Fibroblast of the aortic adventitia (primary cell): ENCODE measurements around the gene MCM5. TPM values are rescaled to one million over a fixed set of nuclear protein-coding genes. Genes with fewer than 3 reads are reported as not detected.
"Not testable (repeated sequence)": the region's sequence is repeated elsewhere in the genome, so short reads cannot be mapped to it uniquely, and the experiment has no call there.

Experiments
- DNase-seq: peaks from one replicate; pipeline ENCODE4 v3.0.0-alpha.2; 2010; ENCODE audit warnings: low read depth
- H3K4me3 ChIP-seq: 2 replicates; pipeline ENCODE4 v1.5.1; 2011; ENCODE audit warnings: low read depth, mild to moderate bottlenecking, control low read depth, low read length, moderate library complexity
- total RNA-seq: library from RNA; depleted of rRNA; stranded (reverse); fragments of >200 nt; gene quantifications from 2 replicates; pipeline ENCODE4 v1.2.3, GENCODE V29; 2012; ENCODE audit warnings: low replicate concordance
- TF ChIP-seq, protein P1 (sequence below): IDR thresholded peaks from 2 replicates; pipeline ENCODE4 v1.5.1; 2011; ENCODE audit warnings: mild to moderate bottlenecking, low read length, control low read depth, inconsistent platforms; ENCODE audit not compliant: insufficient read depth

MCM5 gene
- total RNA-seq, 1 donor: 76.9 TPM

DNA sequence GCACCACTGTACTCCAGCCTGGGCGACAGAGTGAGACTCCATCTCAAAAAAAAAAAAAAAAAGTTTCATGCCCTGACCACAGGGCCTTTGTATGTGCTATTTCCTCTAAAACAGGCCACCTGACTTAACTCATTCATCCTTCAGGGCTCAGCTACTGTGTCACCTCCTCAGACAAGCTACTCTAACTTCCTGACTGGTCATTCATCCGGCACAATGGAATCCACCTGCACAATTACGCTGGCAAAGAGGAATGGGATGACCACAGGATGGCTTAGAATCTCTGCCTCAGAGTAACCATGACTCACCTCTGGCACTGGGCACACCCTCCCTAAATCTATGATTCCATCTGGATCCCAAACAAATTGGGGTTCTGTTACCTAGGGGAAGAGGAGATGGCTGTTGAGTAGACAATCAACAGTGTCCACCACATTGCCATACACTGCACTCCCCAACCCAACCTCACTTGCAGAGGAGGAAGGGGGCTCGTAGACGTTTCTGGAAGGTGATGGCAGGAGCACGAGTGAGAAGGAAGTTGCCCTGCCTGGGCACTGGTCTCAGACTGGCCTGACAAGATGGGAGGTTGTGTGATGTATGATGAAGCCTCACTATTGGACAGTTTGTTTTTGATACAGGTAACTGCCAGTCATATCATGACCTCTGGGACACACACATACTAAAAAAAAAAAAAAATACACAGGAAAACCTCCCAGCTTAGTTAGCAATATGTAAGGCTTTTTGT, 41.9 kb upstream of the MCM5 start:
- H3K4me3 ChIP-seq: no peak overlapping the region
- TF ChIP-seq, protein P1, sequence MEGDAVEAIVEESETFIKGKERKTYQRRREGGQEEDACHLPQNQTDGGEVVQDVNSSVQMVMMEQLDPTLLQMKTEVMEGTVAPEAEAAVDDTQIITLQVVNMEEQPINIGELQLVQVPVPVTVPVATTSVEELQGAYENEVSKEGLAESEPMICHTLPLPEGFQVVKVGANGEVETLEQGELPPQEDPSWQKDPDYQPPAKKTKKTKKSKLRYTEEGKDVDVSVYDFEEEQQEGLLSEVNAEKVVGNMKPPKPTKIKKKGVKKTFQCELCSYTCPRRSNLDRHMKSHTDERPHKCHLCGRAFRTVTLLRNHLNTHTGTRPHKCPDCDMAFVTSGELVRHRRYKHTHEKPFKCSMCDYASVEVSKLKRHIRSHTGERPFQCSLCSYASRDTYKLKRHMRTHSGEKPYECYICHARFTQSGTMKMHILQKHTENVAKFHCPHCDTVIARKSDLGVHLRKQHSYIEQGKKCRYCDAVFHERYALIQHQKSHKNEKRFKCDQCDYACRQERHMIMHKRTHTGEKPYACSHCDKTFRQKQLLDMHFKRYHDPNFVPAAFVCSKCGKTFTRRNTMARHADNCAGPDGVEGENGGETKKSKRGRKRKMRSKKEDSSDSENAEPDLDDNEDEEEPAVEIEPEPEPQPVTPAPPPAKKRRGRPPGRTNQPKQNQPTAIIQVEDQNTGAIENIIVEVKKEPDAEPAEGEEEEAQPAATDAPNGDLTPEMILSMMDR: no peak
- DNase-seq: no peak

DNA sequence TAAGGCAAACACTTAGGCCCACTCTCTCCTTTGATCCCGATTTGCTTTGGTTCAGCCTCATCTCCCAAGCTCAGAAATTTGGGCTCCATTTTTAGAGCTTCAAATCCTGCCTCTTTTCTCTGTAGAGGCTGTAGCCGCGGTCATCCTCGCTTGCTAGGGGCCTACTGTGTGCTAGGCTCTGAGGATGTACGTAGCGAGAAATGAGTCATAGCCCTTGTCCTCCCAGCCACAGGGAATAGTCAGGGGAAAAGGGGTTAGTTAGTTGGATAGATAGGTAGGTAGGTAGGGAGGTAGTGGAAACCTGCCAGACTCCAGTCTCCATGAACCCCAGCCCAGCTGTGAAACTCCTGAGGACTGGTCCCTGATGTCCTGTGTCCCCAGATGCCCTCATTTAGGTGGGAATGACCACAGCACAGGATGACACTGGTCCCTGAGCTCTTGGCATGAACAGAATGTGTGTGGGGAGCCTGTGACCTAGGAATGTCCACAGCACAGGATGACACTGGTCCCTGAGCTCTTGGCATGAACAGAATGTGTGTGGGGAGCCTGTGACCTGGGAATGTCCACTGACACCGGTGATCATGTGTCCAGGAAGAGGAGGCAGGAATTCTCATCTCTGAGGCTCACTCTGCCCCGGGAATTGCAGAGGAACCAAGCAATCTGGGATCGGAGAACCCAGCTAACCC, 40.4 kb upstream of the MCM5 start:
- H3K4me3 ChIP-seq: no peak overlapping the region
- no peak for DNase-seq
- TF ChIP-seq, protein P1: no peak

DNA sequence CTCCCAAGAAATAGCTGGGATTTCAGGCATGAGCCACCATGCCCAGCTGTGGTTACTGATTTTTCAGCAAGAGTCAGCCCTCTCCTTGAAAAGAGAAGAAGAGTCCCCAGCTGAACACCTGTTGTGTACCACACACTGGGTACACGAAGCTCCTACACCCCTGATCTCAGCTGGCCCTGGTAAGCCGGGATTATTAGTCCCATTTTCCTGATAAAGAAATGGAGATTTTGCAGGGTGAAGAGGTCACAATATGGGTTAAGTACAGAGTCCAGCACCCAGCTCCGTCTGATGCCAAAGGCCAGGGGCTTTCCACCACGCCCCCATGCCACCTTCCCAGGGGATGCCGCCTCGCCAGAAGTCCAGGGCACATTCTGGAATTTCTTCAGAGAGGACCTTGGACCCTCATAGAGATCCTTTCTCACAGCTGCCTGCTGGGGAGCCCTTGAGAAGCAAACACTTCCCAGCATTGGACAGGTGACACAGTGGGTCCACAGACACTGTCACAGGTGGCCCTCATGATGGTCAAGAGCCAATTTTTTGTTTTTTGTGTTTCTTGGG, 38.9 kb upstream of the MCM5 start:
- TF ChIP-seq, protein P1: no peak
- no peak for DNase-seq
- H3K4me3 ChIP-seq: no peak overlapping the region

DNA sequence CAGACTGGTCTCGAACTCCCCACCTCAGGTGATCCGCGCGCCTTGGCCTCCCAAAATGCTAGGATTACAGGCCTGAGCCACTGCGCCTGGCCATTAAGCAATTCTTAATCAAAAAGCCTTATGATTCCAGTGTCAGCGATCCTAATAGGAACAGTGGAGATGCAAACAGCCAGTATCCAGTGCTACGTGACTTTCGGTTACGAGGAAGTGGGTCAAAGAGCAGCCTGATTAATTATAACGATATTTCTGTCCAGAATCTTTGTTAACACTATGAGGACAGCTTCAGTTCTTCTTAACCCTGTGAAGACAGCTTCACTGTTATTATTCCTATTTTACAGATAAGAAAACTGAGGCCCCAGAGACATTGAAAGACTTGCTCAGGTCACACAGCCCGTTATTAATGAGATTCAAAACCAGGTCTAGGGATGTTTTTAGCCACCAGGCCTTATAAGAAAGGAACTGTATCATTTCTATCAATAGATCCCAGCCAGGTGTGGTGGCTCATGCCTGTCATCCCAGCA, 36.3 kb upstream of the MCM5 start:
- no peak overlapping the region for H3K4me3 ChIP-seq
- TF ChIP-seq, protein P1: no peak
- no peak for DNase-seq

DNA sequence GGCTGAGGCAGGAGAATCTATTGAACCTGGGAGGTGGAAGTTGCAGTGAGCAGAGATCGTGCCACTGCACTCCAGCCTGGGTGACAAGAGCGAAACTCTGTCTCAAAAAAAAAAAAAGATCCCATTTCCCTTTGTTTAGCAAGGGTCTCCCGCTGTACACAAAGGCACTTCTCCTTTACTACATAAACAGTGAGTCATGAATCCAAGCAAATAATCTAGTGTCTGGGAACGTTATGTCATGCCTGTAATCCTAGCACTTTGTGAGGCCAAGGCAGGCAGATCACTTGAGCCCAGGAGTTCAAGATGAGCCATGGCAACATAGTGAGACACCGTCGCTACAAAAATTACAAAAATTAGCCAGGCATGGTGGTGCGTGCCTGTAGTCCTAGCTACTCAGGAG, 35.7 kb upstream of the MCM5 start:
- not testable (repeated sequence) for DNase-seq, H3K4me3 ChIP-seq

DNA sequence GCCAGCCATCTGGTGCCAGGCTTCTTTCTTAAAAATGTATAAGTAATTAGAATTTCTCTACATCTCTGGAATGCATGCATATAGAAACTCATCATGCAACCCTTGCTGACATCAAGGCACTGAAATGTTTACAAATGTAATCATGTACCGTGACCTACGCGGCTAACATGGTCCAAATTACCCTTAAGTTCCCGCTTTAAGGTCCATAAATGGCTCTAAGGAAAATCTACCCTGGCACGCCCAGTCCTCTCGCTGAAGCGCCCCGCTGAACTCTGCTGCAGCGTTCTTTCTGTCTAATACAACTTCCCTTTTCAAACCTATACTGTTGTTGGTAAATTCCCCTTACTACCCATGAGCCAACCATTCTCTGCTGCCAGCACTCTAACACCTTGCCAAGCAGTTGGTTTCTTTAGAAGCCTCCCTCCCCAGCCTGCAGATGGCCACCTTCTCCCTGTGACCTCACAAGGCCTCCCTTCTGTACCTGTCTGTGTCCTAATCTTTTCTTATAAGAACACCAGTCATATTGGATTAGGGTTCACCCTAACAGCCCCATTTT, 32.5 kb upstream of the MCM5 start:
- no peak for DNase-seq
- TF ChIP-seq, protein P1: no peak
- H3K4me3 ChIP-seq: no peak overlapping the region

DNA sequence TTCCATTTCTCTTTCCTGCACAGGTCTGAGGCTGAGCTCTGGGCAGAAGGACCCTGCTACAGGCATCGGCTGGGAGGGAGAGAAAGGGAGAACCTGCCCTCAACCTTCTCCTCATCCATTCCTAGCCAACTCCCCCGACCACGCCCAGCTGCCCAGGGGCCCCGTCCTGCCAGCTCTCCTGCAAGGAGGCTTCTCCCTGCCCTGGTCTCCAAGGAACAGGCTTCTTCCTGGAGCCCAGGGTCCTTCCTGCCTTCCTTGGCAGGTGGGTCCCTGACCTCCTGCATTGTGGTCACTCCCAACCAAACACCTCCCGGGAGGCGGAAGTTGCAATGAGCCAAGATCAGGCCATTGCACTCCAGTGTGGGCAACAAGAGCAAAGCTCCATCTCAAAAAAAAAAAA, 31.6 kb upstream of the MCM5 start:
- TF ChIP-seq, protein P1: no peak
- no peak overlapping the region for H3K4me3 ChIP-seq
- no peak for DNase-seq
